HS-5 (cell line): ENCODE results near the gene CDH23.

Source experiments
- DNase-seq: peaks from one replicate; pipeline ENCODE4 v3.0.0-alpha.2; 2012; ENCODE audit warnings: low read depth

CDH23 gene

GRCh38 chr10:71643904-71644303, 247.2 kb downstream of the CDH23 start:
- DNase-seq = no peak

DNA sequence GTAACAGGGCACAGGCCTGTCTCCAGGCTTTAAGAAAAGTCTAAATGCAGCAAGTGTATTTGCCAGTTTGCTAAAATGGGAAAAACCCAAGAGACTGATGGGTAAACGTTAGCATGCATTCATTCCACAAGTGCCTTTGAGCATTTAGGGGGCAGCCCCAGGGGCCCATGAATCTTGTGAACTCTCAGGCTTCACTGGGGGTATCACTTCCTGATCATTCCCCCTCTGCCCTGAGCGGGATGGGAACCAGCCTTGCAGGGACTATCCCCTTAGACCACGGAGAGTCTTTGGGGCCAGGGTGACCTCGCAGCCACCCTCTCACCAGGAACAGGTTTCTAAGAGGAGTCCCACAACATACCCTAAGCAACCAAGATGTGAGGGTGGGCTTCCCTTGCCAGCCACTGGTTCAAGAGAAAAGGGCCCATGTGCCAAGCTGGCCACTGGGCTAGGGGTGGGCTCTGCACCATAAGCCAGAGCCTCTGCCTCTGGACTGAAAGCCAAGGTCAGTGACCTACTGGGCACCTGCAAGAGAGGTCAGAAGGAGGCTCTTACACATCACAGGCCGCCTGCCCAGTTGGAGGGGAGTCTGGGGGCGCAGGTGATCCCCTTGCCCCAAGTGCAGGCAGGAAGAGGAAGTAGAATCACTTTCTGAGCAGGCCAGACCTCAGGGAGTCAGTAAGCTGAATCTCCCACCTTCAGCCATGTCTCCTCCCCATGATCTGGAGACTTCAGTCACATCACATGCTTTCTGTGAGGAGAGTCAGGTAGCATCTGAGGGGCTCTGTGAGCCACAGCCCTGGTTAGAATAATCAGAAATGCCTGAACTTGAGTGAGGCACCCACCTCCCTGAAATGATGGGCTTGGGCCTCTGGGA, 247.8 kb downstream of the CDH23 start:
- no peak for DNase-seq

- no peak for DNase-seq
Observed at GRCh38 chr10:71645185-71645584, 248.5 kb downstream of the CDH23 start.

DNA sequence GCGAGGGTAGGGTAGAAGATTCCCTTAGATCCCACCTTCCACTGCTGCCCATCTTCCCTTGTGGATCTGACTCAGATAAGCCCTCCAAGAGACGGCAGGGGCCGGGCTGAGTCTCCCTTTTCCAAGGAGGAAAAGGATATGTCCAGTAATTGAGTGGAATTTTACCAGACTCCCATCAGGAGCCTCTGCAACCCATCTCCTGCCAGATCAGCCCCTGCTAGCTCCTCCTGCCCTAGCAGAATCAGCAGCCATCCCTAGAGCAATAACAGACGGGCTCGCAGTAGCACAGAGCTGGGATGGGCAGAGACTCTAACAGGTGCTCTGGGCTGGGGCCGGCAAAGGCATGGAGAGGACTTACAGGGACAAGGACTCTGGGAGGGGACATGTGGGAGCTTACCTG, 249.3 kb downstream of the CDH23 start:
- DNase-seq = no peak

DNA sequence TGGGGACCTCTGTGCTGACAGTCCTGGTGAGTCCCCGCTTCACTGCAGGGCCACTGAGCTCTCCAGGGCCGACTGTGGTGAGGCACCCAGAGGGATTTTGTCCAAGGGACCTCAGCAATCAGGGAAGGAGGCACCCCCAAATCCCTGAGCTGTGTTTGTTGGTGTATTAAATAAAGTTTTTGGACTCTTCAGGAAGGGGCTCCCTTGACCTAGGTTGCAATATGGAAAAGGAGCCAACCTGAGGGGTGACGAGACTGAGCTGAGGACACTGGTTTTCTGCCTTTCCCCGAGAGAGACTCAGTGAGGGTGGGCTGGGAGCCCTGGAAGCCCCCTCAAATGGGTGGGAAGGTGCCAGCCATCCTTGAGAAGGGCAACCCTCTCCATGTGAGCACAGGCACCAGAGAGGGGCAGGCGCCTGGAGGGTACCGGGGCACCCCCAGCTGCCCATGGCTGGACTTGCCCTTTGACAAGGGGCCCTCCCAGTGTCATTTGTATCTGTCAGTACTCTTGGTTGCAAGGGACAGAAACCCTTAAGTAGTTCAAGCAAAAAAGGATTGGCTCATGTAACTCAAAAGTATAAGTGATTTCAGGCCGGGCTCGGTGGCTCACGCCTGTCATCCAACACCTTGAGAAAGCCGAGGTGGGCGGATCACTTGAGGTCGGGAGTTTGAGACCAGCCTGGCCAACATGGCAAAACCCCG, 250.0 kb downstream of the CDH23 start:
- no peak for DNase-seq

GRCh38 chr10:71647526-71648253, 251.0 kb downstream of the CDH23 start:
- no peak for DNase-seq

DNA sequence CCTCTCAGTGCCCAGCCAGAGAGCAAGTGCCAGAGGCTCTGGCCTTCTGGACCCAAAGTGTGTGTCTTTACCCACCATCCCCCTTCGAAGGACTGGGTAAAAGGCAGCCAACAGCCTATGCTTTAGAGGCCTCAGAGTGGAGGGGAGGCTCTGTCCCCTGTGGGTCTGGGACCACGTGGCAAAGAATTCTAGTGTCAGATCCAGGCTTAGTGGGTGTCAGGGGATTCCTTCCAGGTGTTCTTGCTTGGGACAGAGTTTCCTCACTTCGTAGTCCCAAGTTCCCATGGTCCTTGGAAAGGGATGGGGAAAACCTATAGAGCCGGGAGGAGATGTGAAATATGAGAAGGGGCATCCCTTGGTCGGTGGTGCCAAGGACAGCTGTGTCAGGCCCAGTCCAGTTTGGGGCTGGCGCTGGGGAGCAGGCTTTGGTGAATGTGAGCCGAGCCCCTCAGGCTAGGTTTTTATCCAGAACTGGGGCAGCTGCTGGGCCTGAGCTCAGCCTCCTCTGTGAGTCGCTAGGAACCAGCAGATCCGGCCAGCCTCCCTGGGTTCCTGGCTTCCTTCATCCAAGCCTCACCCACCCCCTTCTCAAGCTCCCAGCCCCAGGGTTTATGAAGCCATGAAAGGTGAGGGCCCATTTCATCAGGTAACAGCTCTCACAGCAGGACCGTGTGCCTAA, 251.7 kb downstream of the CDH23 start:
- DNase-seq = no peak

DNA sequence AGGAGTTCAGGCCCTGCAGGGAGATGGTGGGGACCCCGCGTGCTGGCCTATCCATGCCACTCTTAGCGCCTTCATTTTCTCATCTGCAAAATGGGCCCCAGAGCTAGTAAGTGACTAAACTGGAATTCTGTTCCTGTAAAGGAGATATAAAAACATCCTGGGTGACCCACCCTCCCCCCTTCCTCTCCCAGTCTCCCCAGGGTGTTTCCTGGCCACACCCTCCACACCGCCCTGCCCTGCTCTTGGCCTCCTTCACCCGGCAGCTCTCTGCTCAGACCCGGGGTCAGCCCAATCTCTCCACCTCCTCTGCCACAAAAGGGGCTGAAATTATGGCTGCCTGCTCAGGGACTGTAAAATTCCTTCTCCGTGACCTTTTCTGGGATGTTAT, 252.2 kb downstream of the CDH23 start:
- DNase-seq = no peak

DNA sequence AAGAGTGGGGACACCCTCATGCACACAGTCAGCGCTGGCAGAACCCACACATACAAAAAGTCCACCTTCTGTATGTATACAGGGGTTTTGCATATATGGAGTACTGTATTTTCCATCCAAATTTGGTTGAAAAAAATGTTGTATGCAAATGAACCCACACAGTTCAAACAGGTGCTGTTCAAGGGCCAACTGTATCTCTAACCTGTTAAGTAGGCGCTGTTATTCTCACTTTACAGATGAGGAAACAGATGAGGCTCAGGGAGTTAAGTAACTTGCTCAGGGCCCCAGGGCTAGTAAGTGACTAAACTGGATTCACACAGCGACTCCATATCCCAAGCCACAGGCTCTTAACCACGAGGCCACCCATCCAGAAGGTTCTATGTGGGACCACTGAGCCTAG, 252.9 kb downstream of the CDH23 start:
- DNase-seq = no peak

GRCh38 chr10:71650397-71650796, 253.7 kb downstream of the CDH23 start:
- no peak for DNase-seq

- no peak for DNase-seq
Observed at GRCh38 chr10:71651428-71651827, 254.7 kb downstream of the CDH23 start.

DNA sequence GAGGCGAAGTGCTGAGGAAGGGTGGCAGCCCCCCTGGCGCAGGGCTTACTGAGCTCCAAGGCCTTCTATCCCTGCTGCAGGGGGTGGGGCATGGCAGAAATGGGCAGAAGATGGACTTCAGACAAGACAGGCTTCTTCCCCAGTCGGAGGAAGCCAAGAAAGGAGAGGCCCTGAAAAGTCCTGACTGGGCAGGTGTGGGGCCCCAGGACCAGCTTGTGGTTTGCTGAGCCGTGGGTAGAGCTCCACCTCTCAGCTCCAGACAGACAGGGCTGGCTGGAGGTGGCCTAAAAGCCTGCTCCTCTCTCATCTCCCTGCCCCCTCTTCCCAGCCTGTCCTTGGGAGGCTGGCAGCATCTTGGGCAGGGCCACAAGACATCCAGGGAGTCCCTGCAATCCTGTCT, 255.2 kb downstream of the CDH23 start:
- no peak for DNase-seq

DNA sequence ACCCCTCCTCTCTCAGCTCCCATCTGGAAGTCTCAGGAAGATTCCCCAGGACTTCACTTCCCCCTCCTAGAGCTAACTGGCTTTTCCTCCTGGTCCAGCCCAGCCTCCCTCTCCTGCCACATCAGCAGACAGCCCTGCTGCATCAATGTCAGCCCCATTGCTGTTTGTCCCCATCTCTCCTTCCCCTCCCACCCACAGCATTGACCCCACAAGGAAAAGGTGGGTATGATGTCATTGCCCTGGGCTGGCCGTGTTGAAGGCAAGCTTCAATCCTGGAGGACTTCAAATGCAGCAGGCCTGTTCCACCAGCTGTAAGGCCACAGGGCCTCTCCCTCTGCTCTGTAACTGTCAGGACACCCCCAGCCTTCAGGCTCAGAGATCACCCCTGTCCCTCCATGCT, 256.3 kb downstream of the CDH23 start:
- DNase-seq = no peak

DNA sequence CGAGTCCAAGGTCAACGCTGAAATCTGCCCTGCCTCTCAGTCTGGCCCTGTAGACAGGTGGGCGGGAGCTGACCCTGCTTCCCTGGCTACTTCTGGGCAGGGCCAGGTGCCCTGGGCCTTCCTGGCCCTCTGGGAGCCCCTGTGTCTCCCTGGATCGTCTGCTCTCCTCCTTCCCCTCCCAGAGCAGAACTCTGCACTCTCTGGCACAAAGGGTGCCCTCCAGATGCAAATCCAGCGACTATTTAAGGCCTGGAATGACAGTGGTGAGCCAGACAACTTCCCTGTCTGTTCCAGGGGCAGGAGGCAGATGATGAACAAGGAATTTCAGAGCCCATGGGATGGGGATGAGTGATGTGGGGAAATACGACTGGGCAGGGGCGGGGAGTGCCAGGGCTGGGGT, 259.5 kb downstream of the CDH23 start:
- no peak for DNase-seq

DNA sequence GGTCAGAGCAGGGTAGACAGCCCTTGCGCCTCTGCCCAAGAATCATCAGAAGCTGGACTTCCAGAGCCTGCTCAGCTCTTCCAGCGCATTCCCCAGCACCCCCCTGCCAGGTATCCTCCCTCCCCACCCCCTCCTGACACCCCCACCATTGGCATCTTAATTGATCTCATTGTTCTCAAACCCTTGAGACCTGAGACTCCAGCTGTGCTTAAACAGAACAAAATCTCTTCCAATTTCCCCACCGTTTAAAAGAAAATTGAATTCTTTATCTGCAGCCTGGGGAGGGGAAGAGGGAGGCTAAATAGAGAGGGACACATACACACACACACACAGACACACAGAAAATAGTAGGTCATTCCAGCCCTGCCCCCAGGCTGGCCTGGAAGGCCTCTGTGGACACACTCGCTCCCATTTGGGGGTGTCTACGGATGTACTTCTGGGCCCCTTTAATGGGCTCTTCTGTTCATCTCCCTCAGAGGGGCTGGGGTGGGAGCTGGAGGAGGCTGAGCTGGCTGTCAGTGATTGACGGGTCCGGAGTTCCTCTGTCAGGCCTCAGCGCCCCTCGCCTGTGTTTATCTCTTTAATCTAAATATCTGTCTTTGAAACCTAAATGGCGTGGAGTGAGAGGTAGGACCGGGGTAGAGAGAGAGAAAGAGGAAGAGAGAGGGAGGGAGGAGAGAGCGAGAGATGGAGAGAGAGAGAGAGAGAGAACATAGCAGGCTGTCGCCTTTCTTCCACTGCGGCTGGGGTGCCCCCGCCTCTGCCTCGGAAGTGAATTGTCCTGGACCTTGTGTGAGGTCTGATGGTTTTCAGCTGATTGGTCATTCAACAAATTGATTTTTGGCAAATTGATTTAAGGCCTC, 261.1 kb downstream of the CDH23 start:
- DNase-seq = no peak

DNA sequence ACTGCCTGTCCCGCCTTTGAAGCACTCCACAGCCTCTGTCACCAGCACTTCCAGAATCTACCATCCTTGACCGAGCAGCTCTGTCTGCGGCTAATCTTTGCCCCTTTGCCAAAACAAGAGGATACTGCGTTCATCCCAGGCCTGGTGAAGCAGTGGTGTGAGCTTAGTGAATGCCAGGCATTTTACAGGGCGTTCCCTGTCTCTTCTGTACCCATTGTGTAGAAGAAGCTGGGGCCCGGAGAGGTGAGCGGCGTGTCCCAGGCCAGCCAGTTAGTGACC, 261.7 kb downstream of the CDH23 start:
- no peak for DNase-seq

DNA sequence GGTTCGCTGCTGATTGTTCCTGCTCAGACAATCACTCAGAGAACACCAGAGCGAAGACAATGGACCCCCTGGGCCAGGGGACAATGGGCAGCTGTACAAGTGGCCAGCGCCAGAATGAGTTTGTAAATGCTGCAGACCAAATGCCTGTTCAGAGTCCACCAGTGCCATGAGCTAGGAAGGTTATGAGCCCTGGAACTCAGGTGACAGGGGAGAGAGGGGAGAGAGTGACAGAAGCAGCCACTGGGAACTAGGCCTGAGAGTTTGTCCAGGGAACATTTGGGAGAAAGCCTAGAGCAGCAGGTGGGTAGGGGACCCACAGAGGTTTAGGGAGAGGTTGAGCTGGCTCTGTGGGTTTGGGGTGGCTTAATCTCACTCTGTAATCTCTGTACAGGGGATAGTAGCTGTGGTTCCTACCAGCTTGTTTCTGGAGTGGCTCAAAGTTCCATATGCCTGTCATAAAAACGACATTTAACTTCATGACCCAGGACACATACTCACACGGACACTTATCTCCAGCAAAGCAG, 262.5 kb downstream of the CDH23 start:
- no peak for DNase-seq

DNA sequence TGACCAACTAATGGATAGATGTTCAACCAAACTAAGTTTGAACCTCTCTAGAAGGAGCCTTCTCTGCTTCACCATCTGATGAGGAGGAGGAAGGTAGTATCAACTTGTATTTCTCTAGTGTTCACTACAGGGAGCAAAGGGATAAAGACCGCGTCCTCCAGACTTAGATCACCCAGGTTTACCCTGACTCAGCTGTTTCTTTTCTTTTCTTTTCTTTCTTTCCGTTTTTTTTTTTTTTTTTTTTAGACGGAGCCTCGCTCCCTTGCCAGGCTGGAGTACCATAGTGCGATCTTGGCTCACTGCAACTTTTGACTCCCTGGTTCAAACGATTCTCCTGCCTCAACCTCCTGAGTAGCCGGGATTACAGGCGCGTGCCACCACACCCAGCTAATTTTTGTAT, 263.0 kb downstream of the CDH23 start:
- no peak for DNase-seq

DNA sequence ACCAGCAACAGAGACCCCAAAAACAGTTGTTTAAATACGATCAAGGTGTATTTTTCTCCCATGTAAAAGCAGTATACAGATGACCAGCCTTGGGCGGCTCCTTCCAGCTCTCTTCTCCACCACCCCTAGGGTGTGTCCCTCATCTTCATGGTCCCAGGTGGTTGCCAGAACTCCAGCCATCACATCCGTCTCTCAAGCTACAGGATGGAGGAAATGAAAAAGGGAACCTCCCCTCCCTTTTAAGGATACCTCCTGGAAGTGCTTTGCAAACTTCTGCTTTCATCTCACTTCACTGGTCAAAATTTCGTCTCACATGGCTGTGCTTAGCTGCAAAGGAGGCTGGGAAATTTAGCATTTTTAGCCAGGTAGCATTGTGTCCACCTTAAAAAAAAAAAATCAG, 263.6 kb downstream of the CDH23 start:
- no peak for DNase-seq

DNA sequence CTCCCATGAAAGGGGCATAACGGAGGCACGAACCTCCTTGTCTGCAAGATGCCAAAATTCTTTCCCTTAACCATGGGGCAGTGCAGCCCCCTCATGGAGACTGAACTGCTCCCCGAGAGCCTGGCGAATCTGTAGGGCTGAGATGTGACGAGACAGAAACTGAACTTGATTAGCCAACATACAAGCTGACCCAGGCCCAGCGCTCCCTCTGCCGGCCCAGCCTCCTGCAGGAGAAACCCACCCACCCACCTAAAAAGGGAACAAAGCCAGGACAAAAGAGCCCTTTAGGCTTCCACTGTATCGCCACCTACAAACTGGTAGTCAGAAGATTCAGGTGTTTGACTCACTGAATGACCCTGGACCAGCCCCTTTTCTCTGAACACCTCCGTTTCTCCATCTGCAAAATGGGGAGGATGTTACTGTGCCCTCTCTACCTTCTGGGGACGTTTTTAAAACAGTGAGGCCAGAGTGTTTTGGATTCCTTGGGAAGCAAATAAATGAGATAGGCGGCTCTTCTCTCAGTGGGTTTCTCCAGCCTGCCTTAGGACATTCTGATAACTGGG, 264.4 kb downstream of the CDH23 start:
- no peak for DNase-seq

DNA sequence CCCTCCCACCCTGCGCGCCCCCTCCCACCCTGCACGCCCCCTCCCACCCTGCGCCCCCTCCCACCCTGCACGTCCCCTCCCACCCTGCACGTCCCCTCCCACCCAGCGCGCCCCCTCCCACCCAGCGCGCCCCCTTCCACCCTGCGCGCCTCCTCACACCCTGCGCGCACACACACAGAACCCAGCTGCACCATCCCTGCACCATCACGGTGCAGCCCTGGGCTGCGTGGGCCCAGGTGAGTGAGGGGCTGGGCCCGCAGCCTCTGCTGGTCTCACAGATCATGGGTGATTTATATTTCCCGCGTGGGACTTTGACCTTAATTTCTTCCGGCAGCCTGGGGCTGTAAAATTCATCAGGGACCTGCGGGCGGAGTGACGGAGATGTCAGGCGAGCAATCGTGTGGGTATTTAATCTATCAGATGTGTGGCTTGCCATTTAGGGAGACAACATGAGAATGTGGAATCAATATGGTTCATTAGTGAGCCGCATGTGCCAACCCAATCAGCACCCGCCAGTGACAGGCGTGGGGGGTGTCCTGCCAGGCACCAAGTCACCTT, 265.1 kb downstream of the CDH23 start:
- no peak for DNase-seq
